ENCODE measurements around the gene KDM5A. TPM values are rescaled to one million over a fixed set of nuclear protein-coding genes. Genes with fewer than 3 reads are reported as not detected.
"Not testable (repeated sequence)": the region's sequence is repeated elsewhere in the genome, so short reads cannot be mapped to it uniquely, and the experiment has no call there.

The KDM5A gene
- total and polyA plus RNA-seq, 2 donors from 2014 or later: 4.5 to 76.6 TPM

GRCh38 chr12:388012-388411 lies 1.1 kb downstream of the KDM5A start:
- H3K27me3 ChIP-seq (ENCODE audit: control insufficient read depth, insufficient read depth, low read length): no peaks in the 10 kb centered on the region
- no peak overlapping the region for H3K27ac ChIP-seq (ENCODE audit: low read depth in 2 of 2, low read length in 2 of 2)
- DNase-seq (peak in 2 of 5 donors; percentile 21 to 33), FAIRE-seq (no peak)
- H3K4me3 ChIP-seq (ENCODE audit: low read length in 3 of 3): peak overlapping the region; percentile 79 to 100 (median 98)
- peaks cover 2 to 19% (median 3%) of the 10 kb centered on the region in 3 donors for H3K36me3 ChIP-seq (ENCODE audit: control insufficient read depth in 2 of 3, insufficient read depth in 3 of 3, low read length in 3 of 3)
- TF ChIP-seq, protein P1, sequence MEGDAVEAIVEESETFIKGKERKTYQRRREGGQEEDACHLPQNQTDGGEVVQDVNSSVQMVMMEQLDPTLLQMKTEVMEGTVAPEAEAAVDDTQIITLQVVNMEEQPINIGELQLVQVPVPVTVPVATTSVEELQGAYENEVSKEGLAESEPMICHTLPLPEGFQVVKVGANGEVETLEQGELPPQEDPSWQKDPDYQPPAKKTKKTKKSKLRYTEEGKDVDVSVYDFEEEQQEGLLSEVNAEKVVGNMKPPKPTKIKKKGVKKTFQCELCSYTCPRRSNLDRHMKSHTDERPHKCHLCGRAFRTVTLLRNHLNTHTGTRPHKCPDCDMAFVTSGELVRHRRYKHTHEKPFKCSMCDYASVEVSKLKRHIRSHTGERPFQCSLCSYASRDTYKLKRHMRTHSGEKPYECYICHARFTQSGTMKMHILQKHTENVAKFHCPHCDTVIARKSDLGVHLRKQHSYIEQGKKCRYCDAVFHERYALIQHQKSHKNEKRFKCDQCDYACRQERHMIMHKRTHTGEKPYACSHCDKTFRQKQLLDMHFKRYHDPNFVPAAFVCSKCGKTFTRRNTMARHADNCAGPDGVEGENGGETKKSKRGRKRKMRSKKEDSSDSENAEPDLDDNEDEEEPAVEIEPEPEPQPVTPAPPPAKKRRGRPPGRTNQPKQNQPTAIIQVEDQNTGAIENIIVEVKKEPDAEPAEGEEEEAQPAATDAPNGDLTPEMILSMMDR (IDR thresholded peaks at IDR 0.05; ENCODE audit: borderline replicate concordance, extremely low read depth, insufficient read depth): no peak
- intact Hi-C loops (cut with DNase I): no loop called here
- H3K4me1 ChIP-seq (ENCODE audit: control insufficient read depth in 2 of 3, insufficient read depth in 2 of 3, low read depth in 1 of 3, low read length in 3 of 3): peaks cover 0 to 8% (median 5%) of the 10 kb centered on the region in 3 donors
- peak overlapping the region; percentile 77 to 99 (median 94) for H3K9ac ChIP-seq (ENCODE audit: low read length in 3 of 3)
- H3K9me3 ChIP-seq (ENCODE audit: control insufficient read depth in 2 of 3, insufficient read depth in 1 of 3, low read length in 3 of 3): no peaks in the 10 kb centered on the region

- Histone ChIP-seq H3K9me3 (ENCODE audit: control insufficient read depth in 2 of 3, insufficient read depth in 1 of 3, low read length in 3 of 3) (no peaks in the 10 kb centered on the region), H3K27me3 (ENCODE audit: control insufficient read depth, insufficient read depth, low read length) (no peaks in the 10 kb centered on the region), H3K9ac (ENCODE audit: low read length in 3 of 3) (no peak overlapping the region), H3K4me3 (ENCODE audit: low read length in 3 of 3) (peak overlapping the region in 1 of 3 donors; percentile 100), H3K36me3 (ENCODE audit: control insufficient read depth in 2 of 3, insufficient read depth in 3 of 3, low read length in 3 of 3) (peaks cover 3 to 29% (median 4%) of the 10 kb centered on the region in 3 donors), H3K4me1 (ENCODE audit: control insufficient read depth in 2 of 3, insufficient read depth in 2 of 3, low read depth in 1 of 3, low read length in 3 of 3) (peaks cover 0 to 8% (median 5%) of the 10 kb centered on the region in 3 donors), H3K27ac (ENCODE audit: low read depth in 2 of 2, low read length in 2 of 2) (no peak overlapping the region)
- FAIRE-seq: peak; percentile 42
- intact Hi-C loops (cut with DNase I): no loop called here
- TF ChIP-seq, protein P1 (IDR thresholded peaks at IDR 0.05; ENCODE audit: borderline replicate concordance, extremely low read depth, insufficient read depth): no peak
- peak in 2 of 5 donors; percentile 13 to 30 for DNase-seq
Observed at GRCh38 chr12:386651-387050, 2.5 kb downstream of the KDM5A start.

DNA sequence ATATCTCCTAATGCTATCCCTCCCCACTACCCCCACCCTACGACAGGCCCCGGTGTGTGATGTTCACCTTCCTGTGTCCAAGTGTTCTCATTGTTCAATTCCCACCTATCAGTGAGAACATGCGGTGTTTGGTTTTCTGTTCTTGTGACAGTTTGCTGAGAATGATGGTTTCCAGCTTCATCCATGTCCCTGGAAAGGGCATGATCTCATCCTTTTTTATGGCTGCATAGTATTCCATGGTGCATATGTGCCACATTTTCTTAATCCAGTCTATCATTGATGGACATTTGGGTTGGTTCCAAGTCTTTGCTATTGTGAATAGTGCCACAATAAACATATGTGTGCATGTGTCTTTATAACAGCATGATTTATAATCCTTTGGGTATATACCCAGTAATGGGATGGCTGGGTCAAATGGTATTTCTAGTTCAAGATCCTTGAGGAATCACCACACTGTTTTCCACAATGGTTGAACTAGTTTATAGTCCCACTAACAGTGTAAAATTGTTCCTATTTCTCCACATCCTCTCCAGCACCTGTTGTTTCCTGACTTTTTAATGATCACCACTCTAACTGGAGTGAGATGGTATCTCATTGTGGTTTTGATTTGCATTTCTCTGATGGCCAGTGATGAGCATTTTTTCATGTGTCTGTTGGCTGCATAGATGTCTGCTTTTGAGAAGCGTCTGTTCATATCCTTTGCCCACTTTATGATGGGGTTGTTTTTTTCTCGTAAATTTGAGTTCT lies 18.2 kb downstream of the KDM5A start:
- H3K9me3 ChIP-seq (ENCODE audit: control insufficient read depth in 2 of 3, insufficient read depth in 1 of 3, low read length in 3 of 3); H3K27me3 ChIP-seq (ENCODE audit: control insufficient read depth, insufficient read depth, low read length); H3K4me1 ChIP-seq (ENCODE audit: control insufficient read depth in 2 of 3, insufficient read depth in 2 of 3, low read depth in 1 of 3, low read length in 3 of 3); H3K9ac ChIP-seq (ENCODE audit: low read length in 3 of 3); H3K27ac ChIP-seq (ENCODE audit: low read depth in 2 of 2, low read length in 2 of 2); H3K4me3 ChIP-seq (ENCODE audit: low read length in 3 of 3); intact Hi-C loops (cut with DNase I); FAIRE-seq; DNase-seq; H3K36me3 ChIP-seq (ENCODE audit: control insufficient read depth in 2 of 3, insufficient read depth in 3 of 3, low read length in 3 of 3): not testable (repeated sequence)

- TF ChIP-seq, protein P1 (IDR thresholded peaks at IDR 0.05; ENCODE audit: borderline replicate concordance, extremely low read depth, insufficient read depth): no peak
- Histone ChIP-seq H3K4me1 (ENCODE audit: control insufficient read depth in 2 of 3, insufficient read depth in 2 of 3, low read depth in 1 of 3, low read length in 3 of 3) (no peaks in the 10 kb centered on the region), H3K9me3 (ENCODE audit: control insufficient read depth in 2 of 3, insufficient read depth in 1 of 3, low read length in 3 of 3) (peaks cover 0 to 5% (median 2%) of the 10 kb centered on the region in 3 donors), H3K36me3 (ENCODE audit: control insufficient read depth in 2 of 3, insufficient read depth in 3 of 3, low read length in 3 of 3) (peaks cover 7 to 16% (median 15%) of the 10 kb centered on the region in 3 donors), H3K4me3 (ENCODE audit: low read length in 3 of 3) (no peak overlapping the region), H3K27me3 (ENCODE audit: control insufficient read depth, insufficient read depth, low read length) (no peaks in the 10 kb centered on the region), H3K9ac (ENCODE audit: low read length in 3 of 3) (no peak overlapping the region), H3K27ac (ENCODE audit: low read depth in 2 of 2, low read length in 2 of 2) (no peak overlapping the region)
- intact Hi-C loops (cut with DNase I): no loop called here
- FAIRE-seq: no peak
- DNase-seq: no peak
Observed at GRCh38 chr12:367972-368371, 21.1 kb downstream of the KDM5A start.

Data from kidney (tissue), 14 donors.